ENCODE results near the gene NOP9. TPM values are rescaled to one million over a fixed set of nuclear protein-coding genes. Genes with fewer than 3 reads are reported as not detected.

NOP9 gene
- total RNA-seq, 1 donor from 2014 or later = 33.5 TPM

DNA sequence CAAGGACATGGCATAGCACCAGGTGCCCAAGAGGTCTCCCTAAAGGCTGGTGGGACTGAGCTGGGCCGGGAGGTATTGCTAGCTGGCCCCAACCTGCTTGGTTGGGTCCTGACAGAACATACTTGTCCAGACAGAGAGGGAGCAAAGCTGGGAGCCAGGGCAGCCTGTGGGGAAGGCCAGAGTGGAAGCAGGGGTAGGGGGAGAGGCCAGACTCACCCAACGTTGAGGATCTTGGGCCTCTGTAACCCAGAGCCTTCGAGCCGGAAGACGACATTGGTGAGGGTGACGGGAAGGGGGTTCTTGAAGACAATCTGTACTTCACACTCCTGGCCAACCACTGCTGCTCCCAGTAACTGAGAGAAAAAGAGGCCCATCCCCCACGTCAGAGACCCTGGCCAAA lies 45.7 kb upstream of the NOP9 start:
- TF ChIP-seq, protein P1, sequence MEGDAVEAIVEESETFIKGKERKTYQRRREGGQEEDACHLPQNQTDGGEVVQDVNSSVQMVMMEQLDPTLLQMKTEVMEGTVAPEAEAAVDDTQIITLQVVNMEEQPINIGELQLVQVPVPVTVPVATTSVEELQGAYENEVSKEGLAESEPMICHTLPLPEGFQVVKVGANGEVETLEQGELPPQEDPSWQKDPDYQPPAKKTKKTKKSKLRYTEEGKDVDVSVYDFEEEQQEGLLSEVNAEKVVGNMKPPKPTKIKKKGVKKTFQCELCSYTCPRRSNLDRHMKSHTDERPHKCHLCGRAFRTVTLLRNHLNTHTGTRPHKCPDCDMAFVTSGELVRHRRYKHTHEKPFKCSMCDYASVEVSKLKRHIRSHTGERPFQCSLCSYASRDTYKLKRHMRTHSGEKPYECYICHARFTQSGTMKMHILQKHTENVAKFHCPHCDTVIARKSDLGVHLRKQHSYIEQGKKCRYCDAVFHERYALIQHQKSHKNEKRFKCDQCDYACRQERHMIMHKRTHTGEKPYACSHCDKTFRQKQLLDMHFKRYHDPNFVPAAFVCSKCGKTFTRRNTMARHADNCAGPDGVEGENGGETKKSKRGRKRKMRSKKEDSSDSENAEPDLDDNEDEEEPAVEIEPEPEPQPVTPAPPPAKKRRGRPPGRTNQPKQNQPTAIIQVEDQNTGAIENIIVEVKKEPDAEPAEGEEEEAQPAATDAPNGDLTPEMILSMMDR (IDR thresholded peaks at IDR 0.05) = no peak
- H3K27me3 ChIP-seq = no peaks in the 10 kb centered on the region
- no peak overlapping the region for H3K27ac ChIP-seq
- DNase-seq (ENCODE audit: low spot score in 2 of 2) = no peak
- no peaks in the 10 kb centered on the region for H3K36me3 ChIP-seq
- no peaks in the 10 kb centered on the region for H3K4me1 ChIP-seq
- no peak overlapping the region for H3K4me3 ChIP-seq
- intact Hi-C loops (cut with DNase I) = no loop called here
- H3K9me3 ChIP-seq = no peaks in the 10 kb centered on the region

DNA sequence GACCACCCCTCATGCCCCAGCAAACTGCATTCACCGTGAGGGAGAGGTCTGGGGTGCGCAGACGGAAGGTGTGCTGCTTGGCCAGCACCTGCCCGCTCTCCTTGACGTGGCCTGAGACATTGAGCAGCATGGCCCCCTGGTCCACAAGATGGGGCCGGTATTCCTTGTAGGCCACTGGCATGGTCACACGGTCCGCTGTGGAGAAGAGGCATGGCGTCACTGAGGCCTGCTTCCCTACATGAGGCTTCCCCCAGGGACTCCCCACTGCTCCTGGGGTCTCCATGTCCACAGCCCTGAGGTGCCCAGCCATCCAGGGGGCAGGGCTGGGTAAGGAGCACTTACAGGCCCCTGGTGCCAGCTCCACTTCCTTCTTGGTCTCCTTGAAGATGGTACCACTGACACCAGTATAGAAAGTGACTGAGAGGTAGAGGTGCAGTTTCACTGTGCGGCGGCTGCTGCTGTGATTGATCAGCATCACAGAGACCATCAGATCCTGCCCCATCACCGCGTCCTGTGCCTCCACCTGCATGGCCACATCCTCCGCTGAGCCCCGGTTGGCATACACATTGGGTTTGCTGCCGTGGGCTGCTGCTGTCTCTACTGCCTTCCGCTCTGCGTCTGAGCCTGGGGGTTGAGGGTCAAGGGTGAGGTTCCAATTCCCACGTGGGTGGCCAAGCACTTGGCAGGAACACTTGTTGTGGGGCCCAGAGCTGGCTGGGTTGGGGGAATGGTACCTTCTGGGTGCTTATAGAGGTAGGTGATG lies 44.8 kb upstream of the NOP9 start:
- intact Hi-C loops (cut with DNase I) = no loop called here
- DNase-seq (ENCODE audit: low spot score in 2 of 2) = no peak
- Histone ChIP-seq H3K27ac (no peak overlapping the region), H3K9me3 (no peaks in the 10 kb centered on the region), H3K36me3 (no peaks in the 10 kb centered on the region), H3K27me3 (no peaks in the 10 kb centered on the region), H3K4me1 (no peaks in the 10 kb centered on the region), H3K4me3 (no peak overlapping the region)
- TF ChIP-seq, protein P1 (IDR thresholded peaks at IDR 0.05) = no peak

DNA sequence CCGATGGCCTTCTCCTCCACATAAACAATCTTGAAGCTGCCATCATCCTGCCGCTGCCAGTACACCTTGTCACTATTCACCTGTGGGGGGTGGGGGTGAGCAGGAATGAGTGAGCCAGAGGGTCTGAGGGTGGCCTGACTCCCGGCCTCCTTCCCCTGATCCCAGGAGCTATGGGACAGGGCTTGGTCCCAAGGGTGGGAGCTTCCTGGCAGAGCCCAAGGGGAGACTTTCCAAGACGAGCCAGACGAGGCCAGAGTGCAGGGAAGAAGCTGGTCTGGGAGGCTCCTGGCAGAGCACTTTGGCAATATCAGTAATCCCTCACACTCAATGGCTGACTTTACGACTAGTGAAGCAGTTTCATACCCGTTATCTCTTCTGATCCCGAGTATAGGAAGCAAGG lies 44.2 kb upstream of the NOP9 start:
- no peak for DNase-seq (ENCODE audit: low spot score in 2 of 2)
- Histone ChIP-seq H3K4me1 (no peaks in the 10 kb centered on the region), H3K27me3 (no peaks in the 10 kb centered on the region), H3K27ac (no peak overlapping the region), H3K36me3 (no peaks in the 10 kb centered on the region), H3K4me3 (no peak overlapping the region), H3K9me3 (no peaks in the 10 kb centered on the region)
- TF ChIP-seq, protein P1 (IDR thresholded peaks at IDR 0.05) = no peak
- intact Hi-C loops (cut with DNase I) = no loop called here

DNA sequence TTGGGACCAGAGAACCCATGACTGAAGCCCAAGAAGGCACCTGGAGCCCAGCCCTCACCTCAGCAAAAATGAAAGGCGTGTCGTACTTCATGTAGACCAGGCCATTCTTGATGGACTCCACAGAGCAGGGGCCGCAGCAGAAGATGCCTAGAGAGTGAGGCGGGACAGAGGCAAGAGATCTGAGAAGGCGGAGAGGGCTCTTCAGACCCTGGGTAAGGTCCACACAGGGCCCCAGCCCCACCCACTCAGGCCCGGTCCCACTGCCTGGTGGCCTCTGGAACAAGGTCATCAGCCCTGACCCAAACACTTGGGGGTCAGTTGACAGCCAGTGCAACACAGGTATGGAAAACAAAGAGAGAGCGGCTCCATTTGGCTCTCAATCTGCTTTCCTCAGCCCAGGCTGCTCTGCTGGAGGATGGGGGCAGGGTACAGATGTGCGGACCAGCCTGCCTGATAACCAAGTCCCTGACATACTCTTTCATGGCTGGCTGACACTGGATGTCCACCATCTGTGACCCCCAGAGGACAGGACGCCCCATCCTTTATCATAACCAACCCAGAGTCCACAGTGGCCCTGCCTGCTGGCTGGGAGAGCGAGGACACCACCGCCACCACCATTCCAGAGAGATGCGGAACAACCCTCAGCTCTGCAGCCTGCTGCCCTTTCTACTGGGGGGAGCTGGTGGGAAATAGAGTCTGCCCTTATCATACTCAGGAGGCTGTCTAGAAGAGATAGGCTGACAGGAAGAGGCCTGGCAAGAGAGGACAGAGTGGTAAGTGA lies 43.5 kb upstream of the NOP9 start:
- intact Hi-C loops (cut with DNase I) = no loop called here
- H3K27me3 ChIP-seq = no peaks in the 10 kb centered on the region
- H3K36me3 ChIP-seq = no peaks in the 10 kb centered on the region
- no peaks in the 10 kb centered on the region for H3K9me3 ChIP-seq
- no peaks in the 10 kb centered on the region for H3K4me1 ChIP-seq
- H3K27ac ChIP-seq = no peak overlapping the region
- H3K4me3 ChIP-seq = no peak overlapping the region
- no peak for DNase-seq (ENCODE audit: low spot score in 2 of 2)
- TF ChIP-seq, protein P1 (IDR thresholded peaks at IDR 0.05) = no peak

DNA sequence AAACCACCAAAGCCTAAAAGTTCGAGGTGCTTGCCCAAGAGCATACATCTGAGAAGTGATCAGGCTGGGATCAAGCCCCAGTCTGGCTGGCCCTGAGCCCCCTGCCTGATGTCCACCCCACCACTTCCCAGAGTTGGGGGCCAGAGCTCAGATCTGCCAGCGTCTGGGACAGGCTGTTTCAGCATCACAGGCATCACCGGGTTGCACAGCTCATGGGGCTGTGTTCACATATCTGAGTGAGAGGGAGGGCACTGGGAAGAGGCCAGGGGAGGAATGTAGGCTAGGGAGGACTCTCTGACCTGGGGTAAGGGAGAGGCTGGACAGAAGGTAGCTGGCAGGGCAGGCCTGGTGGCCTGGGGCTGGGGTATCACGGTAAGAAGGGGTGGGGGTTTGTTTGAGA lies 42.7 kb upstream of the NOP9 start:
- no peak overlapping the region for H3K4me3 ChIP-seq
- H3K9me3 ChIP-seq = no peaks in the 10 kb centered on the region
- H3K4me1 ChIP-seq = no peaks in the 10 kb centered on the region
- no peaks in the 10 kb centered on the region for H3K36me3 ChIP-seq
- H3K27me3 ChIP-seq = no peaks in the 10 kb centered on the region
- DNase-seq (ENCODE audit: low spot score in 2 of 2) = no peak
- no peak overlapping the region for H3K27ac ChIP-seq
- TF ChIP-seq, protein P1 (IDR thresholded peaks at IDR 0.05) = no peak
- intact Hi-C loops (cut with DNase I) = no loop called here
